ENCODE data around the gene POLRMT. TPM values are rescaled to one million over a fixed set of nuclear protein-coding genes. Genes with fewer than 3 reads are reported as not detected.

The POLRMT gene
- total RNA-seq, 1 experiment from 2014 or later: 40.9 TPM

- TF ChIP-seq CTCF (IDR thresholded peaks at IDR 0.05; ENCODE audit: unreplicated experiment): no peak
- no peak overlapping the region for H3K27ac Mint-ChIP-seq (ENCODE audit: low read depth, unreplicated experiment)
- no peak overlapping the region for H3K4me3 Mint-ChIP-seq (ENCODE audit: unreplicated experiment)
- ChIA-PET POLR2A (interaction anchor here (0.7 kb wide), 1 partner anchor 22 kb away, joined by 3 read pairs; no protein-coding TSS in a partner anchor), CTCF (no interaction called here)
- DNase-seq (ENCODE audit: unreplicated experiment): no peak
- no peaks in the 10 kb centered on the region for H3K4me1 Mint-ChIP-seq (ENCODE audit: insufficient read depth, unreplicated experiment)
- intact Hi-C loops (cut with micrococcal nuclease): no loop called here
- H3K27me3 Mint-ChIP-seq (ENCODE audit: insufficient read depth, unreplicated experiment): no peaks in the 10 kb centered on the region
- H3K36me3 Mint-ChIP-seq (ENCODE audit: insufficient read depth, unreplicated experiment): no peaks in the 10 kb centered on the region
- BruUV-seq (replicated peaks): no TSS peak
- H3K9me3 Mint-ChIP-seq (ENCODE audit: unreplicated experiment): no peaks in the 10 kb centered on the region
Observed at GRCh38 chr19:601310-601709, 32.0 kb downstream of the POLRMT start.

GRCh38 chr19:597406-598315 lies 35.7 kb downstream of the POLRMT start:
- CTCF ChIA-PET: no interaction called here
- no peaks in the 10 kb centered on the region for H3K36me3 Mint-ChIP-seq (ENCODE audit: insufficient read depth, unreplicated experiment)
- no TSS peak for BruUV-seq (replicated peaks)
- TF ChIP-seq CTCF (IDR thresholded peaks at IDR 0.05; ENCODE audit: unreplicated experiment): no peak
- H3K4me1 Mint-ChIP-seq (ENCODE audit: insufficient read depth, unreplicated experiment): no peaks in the 10 kb centered on the region
- H3K27ac Mint-ChIP-seq (ENCODE audit: low read depth, unreplicated experiment): no peak overlapping the region
- H3K9me3 Mint-ChIP-seq (ENCODE audit: unreplicated experiment): no peaks in the 10 kb centered on the region
- H3K27me3 Mint-ChIP-seq (ENCODE audit: insufficient read depth, unreplicated experiment): no peaks in the 10 kb centered on the region
- no peak overlapping the region for H3K4me3 Mint-ChIP-seq (ENCODE audit: unreplicated experiment)
- POLR2A ChIA-PET: no interaction called here
- no peak for DNase-seq (ENCODE audit: unreplicated experiment)
- intact Hi-C loops (cut with micrococcal nuclease): no loop called here

- Mint-ChIP-seq H3K4me3 (ENCODE audit: unreplicated experiment) (no peak overlapping the region), H3K4me1 (ENCODE audit: insufficient read depth, unreplicated experiment) (no peaks in the 10 kb centered on the region), H3K9me3 (ENCODE audit: unreplicated experiment) (no peaks in the 10 kb centered on the region), H3K36me3 (ENCODE audit: insufficient read depth, unreplicated experiment) (no peaks in the 10 kb centered on the region), H3K27ac (ENCODE audit: low read depth, unreplicated experiment) (no peak overlapping the region), H3K27me3 (ENCODE audit: insufficient read depth, unreplicated experiment) (no peaks in the 10 kb centered on the region)
- ChIA-PET CTCF (interaction anchor here (0.6 kb wide), 1 partner anchor 440 kb away, joined by 3 read pairs; no protein-coding TSS in a partner anchor), POLR2A (no interaction called here)
- BruUV-seq (replicated peaks): no TSS peak
- TF ChIP-seq CTCF (IDR thresholded peaks at IDR 0.05; ENCODE audit: unreplicated experiment): no peak
- intact Hi-C loops (cut with micrococcal nuclease): no loop called here
- no peak for DNase-seq (ENCODE audit: unreplicated experiment)
Observed at GRCh38 chr19:596263-596655, 37.1 kb downstream of the POLRMT start.

GRCh38 chr19:595326-596262 lies 37.7 kb downstream of the POLRMT start:
- Mint-ChIP-seq H3K4me3 (ENCODE audit: unreplicated experiment) (no peak overlapping the region), H3K9me3 (ENCODE audit: unreplicated experiment) (no peaks in the 10 kb centered on the region), H3K27ac (ENCODE audit: low read depth, unreplicated experiment) (no peak overlapping the region), H3K27me3 (ENCODE audit: insufficient read depth, unreplicated experiment) (no peaks in the 10 kb centered on the region), H3K4me1 (ENCODE audit: insufficient read depth, unreplicated experiment) (no peaks in the 10 kb centered on the region), H3K36me3 (ENCODE audit: insufficient read depth, unreplicated experiment) (no peaks in the 10 kb centered on the region)
- CTCF ChIA-PET: no interaction called here
- no TSS peak for BruUV-seq (replicated peaks)
- intact Hi-C loops (cut with micrococcal nuclease): no loop called here
- TF ChIP-seq CTCF (IDR thresholded peaks at IDR 0.05; ENCODE audit: unreplicated experiment): no peak
- POLR2A ChIA-PET: no interaction called here
- no peak for DNase-seq (ENCODE audit: unreplicated experiment)
